Measurements from ENCODE around the gene FIS1.
"Not testable (repeated sequence)": the region's sequence is repeated elsewhere in the genome, so short reads cannot be mapped to it uniquely, and the experiment has no call there.

The FIS1 gene

DNA sequence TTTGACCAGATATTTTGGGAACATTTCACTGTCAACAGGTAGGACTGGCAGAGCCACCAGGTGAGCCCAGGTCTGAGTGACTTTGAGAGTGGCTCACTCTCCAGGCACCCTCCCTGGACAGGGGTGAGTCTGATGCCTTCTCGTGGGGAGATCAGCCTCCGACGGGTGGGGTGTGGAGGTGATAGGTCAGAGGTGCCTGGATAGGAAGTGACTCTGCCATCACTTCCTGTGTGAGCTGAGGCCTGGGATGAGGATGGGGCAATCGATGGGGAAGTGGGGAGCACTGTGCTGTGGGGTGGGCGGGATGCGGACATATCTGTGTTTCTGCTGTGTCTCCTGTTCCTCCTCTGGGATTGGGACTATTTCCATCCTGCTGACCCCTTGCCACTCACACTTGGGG is 42.2 kb upstream of the FIS1 start:
- no peak for TF ChIP-seq RARB (CRISPR knock-in tag; IDR thresholded peaks at IDR 0.05)
- TF ChIP-seq POU6F1 (CRISPR knock-in tag; IDR thresholded peaks at IDR 0.05; ENCODE audit: borderline replicate concordance, low read depth) = no peak
- no peak for TF ChIP-seq ZFP3 (CRISPR knock-in tag; IDR thresholded peaks at IDR 0.05)
- no peak for TF ChIP-seq CREB5 (CRISPR knock-in tag; IDR thresholded peaks at IDR 0.05; ENCODE audit: low read depth)
- no peak for TF ChIP-seq TSHZ2 (CRISPR knock-in tag; IDR thresholded peaks at IDR 0.05)
- no peak for TF ChIP-seq ZNF70 (CRISPR knock-in tag; IDR thresholded peaks at IDR 0.05)
- ATAC-seq = no peak

- not testable (repeated sequence) for ATAC-seq
Observed at GRCh38 chr7:101285880-101286279, 41.0 kb upstream of the FIS1 start.

- no peak for ATAC-seq
- TF ChIP-seq OSR1 (CRISPR knock-in tag; IDR thresholded peaks at IDR 0.05) (no peak), ISL1 (CRISPR knock-in tag; IDR thresholded peaks at IDR 0.05) (no peak), BACH2 (CRISPR knock-in tag; IDR thresholded peaks at IDR 0.05; ENCODE audit: borderline replicate concordance) (no peak), ZC3H10 (CRISPR knock-in tag; IDR thresholded peaks at IDR 0.05) (no peak), ZFP3 (CRISPR knock-in tag; IDR thresholded peaks at IDR 0.05) (no peak), ZNF8 (CRISPR knock-in tag; IDR thresholded peaks at IDR 0.05) (no peak), PPARA (CRISPR knock-in tag; IDR thresholded peaks at IDR 0.05; ENCODE audit: borderline replicate concordance) (no peak), CREB5 (CRISPR knock-in tag; IDR thresholded peaks at IDR 0.05; ENCODE audit: low read depth) (no peak), ZNF70 (CRISPR knock-in tag; IDR thresholded peaks at IDR 0.05) (no peak), ARNTL (CRISPR knock-in tag; IDR thresholded peaks at IDR 0.05; ENCODE audit: borderline replicate concordance, low read depth) (no peak), ZNF565 (CRISPR knock-in tag; conservative IDR thresholded peaks at IDR 0.05; ENCODE audit: low read depth) (no peak), TSHZ2 (CRISPR knock-in tag; IDR thresholded peaks at IDR 0.05) (no peak), ZFP30 (CRISPR knock-in tag; IDR thresholded peaks at IDR 0.05) (no peak), RARB (CRISPR knock-in tag; IDR thresholded peaks at IDR 0.05) (no peak)
Observed at GRCh38 chr7:101285171-101285570, 40.3 kb upstream of the FIS1 start.

DNA sequence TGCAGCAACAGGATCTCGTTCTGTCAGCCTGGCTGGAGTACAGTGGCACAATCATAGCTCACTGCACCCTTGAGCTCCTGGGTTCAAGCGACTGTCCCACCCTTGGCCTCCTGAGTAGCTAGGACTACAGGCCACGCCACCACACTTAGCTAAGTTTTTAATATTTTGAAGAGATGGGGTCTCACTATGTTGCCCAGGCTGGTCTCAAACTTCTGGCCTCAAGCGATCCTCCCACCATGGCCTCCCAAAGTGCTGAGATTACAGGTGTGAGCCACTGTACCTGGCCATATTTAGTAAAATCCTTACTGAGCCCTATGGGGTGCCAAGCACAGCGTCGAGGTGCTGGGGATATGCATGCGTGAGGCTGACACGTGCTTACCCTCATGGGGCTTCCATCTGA is 36.0 kb upstream of the FIS1 start:
- ATAC-seq = not testable (repeated sequence)
